Stimulated activated CD8-positive, alpha-beta memory T cell treated with anti-CD3 and anti-CD28 coated beads, Interleukin-12 subunit alpha, Interleukin-12 subunit beta, amount 100 ng/mL, for 1 hour (primary cell): ENCODE data around the gene TSEN34.
"Not testable (repeated sequence)": the region's sequence is repeated elsewhere in the genome, so short reads cannot be mapped to it uniquely, and the experiment has no call there.

Experiments used
- DNase-seq: peaks from one replicate; pipeline ENCODE4 v3.0.0-alpha.2; 2020; ENCODE audit warnings: low read depth

TSEN34 gene

DNA sequence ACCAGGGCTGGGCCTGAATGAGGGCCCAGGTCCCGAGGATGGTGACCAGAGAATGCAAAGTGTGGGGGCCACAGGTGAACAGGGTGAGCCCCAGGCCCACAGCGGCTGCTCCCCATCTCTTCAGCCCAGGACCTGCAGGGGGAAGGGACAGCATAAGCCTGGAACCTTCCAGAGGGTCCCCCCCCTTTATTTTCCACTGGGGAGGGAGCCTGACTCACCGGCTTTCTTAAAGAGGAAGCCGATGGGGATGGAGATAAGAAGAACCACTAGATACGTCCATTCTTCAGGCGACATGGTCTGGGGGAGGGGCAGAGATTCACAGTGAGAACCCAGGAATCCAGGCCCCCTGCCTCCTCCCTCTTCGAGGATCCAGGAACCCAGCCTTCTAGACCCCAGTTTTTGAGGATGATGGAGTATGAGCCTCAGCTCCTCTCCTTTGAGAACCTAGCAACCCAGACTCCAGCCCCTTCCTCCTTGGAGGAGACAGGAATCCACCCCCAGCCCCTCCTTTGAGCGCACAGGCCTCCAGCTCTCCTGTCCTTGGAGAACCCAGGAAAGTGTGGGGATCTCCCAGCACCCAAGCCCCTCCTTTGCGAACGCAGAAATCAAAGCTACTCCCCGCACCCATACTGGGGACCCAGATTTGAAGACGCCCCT lies 2.8 kb upstream of the TSEN34 start:
- peak; percentile 57 for DNase-seq

DNA sequence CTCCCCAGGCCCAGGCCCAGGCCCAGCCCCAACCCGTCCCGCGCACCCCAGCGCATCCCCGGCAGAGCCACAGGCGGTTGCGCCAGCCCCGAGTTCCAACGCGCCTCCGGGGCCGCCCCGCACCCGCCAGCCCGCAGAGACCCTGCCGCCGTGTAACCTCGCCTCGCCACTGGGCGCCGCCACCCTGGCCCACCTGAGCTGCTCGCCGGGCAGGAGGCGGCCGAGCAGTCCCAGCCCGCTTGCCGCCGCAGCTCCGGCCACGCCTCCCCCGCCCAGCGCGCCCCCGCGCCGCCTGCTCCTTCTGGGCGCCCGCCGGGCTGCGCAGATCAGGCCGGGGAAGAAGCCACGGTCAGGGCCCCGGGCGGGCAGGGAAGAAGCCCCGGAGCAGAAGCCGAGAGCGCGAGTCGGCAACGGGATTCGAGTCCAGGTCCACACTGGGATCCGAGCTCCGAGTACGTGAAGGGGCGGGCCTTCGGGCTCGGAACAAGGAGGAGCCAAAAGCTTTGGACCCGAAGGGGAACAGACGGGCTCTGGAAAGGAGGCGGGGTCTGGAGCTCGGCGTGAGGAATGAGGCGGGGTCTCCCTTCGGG lies 1.9 kb upstream of the TSEN34 start, which contains the start of gene MBOAT7:
TSS of gene MBOAT7 (minus strand) at position 436 of the 590 bp plus-strand sequence. CDS start 1,072 bp downstream, outside the sequence.
- DNase-seq: peak; percentile 29

DNA sequence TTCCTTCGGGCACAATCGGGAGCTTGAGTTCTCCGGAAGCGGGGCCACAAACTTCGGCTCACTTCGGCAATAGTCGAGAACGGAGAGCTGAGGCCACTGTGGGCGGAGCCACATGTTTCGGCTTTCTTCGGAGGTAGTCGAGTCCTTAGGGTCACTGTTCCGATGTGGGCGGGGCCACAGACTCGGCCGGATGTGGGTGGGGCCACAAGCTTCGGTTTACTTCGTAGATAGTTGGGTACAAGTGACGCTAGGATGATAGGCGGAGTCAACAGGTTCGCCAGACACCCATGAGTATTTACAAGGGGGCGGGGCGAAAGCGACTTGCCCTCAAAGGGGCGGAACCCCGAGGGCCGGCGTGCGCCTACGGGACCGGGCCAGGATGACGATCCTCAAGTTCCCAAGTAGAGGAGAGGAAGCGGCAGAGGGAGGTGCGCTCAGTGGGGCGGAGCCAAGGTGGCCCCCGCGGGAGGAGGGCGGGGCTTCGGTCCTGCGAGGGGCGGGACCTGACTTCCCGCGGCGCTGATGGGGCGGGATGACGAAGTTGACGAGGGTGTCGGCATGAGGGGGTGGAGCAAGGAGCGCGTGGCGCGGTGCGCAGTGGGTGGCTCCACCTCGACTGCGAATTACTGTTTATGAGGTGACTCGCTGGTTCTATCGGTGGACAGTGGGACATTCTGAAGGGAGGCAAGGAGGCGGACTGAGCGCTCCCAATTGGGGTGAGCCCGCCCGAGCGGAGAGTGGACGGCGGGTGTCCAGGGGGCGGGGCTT lies 1.2 kb upstream of the TSEN34 start:
- peak; percentile 100 for DNase-seq

DNA sequence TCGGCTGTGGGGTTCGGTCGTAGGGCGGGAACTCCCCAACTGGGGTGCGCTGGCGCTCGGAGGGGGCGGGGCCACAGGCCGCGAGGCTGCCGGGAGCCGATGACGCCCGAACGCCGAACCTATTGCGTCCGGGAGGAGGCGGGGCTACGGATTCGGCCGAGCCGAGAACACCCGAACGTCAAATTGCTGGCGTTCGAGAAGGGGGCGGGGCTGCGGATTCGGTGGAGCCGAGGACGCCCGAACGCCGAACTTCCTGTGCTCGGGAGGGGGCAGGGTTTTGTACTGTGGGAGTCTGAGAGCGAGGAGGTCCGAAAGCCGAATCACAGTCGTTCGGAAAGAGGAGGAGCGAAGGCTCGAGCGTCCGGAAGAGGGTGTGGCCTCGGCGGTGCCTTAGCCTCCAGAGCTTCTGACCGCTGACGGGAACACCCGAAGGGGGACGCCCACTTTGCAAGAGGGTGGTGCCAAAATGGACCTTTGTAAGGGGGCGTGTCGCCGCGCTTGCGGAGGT lies 551 bp upstream of the TSEN34 start:
- peak; percentile 100 for DNase-seq

DNA sequence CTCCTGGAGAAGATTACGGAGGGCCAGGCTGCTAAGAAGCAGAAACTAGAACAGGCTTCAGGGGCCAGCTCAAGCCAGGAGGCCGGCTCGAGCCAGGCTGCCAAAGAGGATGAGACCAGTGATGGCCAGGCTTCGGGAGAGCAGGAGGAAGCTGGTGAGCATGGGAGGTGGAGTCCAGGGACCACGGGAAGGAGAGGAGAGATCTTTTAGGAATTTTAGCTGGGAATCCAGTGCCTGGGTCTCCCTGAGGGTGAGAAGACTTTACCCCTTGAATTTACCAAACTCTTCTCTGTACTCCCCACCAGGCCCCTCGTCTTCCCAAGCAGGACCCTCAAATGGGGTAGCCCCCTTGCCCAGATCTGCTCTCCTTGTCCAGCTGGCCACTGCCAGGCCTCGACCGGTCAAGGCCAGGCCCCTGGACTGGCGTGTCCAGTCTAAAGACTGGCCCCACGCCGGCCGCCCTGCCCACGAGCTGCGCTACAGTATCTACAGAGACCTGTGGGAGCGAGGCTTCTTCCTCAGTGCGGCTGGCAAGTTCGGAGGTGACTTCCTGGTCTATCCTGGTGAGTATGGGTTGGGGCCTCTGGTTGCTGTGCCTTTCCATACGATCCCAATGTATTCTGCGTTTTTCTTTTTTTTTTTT lies 824 bp downstream of the TSEN34 start:
- DNase-seq: no peak

DNA sequence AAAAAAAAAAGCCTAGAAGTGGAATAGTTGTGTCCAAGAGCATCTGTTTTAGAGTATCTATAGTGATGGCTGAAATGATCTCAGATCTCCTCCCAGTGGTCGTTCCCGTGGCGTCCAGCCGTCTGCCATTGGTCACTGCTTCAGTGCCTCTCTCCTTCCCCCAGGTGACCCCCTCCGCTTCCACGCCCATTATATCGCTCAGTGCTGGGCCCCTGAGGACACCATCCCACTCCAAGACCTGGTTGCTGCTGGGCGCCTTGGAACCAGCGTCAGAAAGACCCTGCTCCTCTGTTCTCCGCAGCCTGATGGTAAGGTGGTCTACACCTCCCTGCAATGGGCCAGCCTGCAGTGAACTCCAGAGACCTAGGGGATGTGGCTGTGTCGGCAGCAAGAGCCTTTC lies 1.9 kb downstream of the TSEN34 start:
- no peak for DNase-seq

DNA sequence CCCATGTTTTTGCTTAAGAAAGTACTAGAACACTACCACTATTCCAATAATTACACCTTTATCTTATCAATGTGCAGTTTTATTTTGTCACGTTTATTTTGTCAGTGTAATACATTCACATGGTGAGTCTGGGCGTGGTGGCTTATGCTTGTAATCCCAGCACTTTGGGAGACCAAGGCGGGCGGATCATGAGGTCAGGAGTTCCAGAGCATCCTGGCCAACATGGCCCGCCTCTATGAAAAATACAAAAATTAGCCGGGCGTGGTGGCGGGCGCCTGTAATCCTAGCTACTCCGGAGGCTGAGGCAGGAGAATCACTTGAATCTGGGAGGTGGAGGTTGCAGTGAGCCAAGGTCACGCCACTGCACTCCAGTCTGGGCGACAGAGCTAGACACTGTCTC lies 3.4 kb downstream of the TSEN34 start:
- not testable (repeated sequence) for DNase-seq

DNA sequence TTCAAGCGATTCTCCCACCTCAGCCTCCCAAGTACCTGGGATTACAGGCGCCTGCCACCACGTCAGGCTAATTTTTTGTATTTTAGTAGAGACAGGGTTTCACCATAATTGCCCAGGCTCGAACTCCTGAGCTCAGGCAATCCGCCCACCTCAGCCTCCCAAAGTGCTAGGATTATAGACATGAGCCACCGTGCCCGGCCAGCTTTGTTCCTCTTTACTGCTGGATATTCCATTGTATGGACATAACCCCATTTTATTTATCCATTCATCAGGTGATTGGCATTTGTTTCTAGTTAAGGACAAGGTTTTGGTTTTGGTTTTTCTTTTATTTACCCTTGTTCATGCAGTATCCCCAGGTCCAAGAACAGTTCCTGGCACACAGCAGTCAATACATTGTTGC lies 5.4 kb downstream of the TSEN34 start:
- no peak for DNase-seq

DNA sequence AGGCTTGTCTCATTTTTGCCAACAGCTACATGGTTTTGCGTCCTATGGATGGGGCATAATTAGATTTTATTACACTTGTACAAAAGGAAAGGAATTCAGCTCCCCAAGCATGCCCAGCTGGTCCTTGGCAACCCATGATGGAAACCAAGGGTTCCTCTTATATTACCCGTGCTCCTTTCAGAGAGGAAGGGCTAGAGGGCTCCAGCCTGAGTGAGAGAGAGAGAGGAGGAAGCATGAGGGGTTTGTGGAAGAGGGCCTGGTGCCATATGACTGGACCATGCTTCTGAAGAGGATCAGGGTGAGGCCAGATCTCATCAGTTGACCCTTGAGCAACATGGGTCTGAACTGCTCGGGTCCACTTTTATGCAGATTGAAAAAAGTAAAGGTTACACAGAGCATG lies 6.0 kb downstream of the TSEN34 start:
- DNase-seq: no peak

DNA sequence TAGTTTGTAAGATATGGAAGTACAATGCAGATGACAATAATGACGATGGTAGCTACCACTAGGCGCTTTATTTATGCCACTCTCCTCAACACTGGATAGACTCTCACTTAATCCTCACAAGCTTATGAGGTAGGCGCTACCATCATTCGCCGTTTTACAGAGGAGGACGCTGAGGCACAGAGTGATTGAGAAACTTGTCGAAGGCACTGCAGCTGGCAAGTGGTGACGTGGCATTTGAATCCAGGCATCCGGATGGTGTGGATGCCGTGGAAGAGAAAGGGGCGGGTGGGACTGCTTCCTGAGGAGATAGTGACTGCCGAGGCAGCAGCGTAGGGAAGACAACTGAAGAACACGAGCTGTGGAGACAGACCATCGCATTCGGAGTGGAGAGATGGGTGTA lies 8.3 kb downstream of the TSEN34 start:
- no peak for DNase-seq

DNA sequence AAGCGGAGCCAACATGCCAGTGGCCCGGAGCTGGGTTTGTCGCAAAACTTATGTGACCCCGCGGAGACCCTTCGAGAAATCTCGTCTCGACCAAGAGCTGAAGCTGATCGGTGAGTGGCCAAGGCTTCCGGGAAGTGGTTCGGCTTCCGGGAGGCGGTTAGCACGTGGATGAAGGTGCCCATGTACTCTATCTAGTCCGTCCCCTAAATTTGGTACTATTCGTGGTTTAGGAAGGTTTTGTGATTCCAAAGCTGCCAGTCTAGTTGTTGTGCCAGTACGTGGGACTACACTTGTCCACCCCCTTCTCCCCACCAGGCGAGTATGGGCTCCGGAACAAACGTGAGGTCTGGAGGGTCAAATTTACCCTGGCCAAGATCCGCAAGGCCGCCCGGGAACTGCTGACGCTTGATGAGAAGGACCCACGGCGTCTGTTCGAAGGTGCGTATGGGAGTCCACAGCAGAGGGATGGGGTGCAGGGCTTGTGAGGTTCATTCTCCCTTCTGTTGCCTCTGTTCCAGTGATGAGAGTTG lies 10.1 kb downstream of the TSEN34 start:
- DNase-seq: no peak

DNA sequence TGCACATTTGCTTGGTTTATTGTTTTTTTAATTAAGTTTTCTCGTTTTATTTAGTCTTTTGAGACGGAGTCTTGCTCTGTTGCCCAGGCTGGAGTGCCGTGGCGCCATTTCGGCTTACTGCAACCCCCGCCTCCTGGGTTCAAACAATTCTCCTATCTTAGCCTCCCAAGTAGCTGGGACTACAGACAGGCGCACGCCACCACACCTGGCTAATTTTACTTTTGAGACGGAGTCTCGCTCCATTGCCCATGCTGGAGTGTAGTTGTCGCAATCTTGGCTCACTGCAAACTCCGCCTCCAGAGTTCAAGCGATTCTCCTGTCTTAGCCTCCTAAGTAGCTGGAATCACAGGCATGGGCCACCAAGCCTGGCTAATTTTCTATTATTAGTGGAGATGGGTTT lies 10.9 kb downstream of the TSEN34 start:
- no peak for DNase-seq

DNA sequence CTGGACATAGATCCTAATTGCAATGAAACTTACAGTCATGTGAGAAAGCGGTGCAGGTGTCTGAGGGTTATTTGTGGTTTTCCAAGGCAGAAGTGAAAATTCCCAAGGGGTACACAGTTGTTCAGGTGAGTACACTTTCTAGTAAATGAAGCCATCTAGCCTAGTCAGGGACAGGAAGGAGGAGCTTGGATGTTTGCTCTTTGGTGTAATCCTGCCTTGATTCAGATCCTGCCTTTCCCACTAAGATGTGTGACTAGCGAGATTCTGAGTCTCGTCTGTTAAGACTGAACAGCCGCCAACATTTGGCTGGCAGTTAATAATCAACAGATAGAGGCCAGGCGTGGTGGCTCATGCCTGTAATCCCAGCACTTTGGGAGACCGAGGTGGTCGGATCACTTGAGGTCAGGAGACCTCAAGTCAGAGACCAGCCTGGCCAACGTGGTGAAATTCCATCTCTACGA lies 12.1 kb downstream of the TSEN34 start:
- DNase-seq: no peak

DNA sequence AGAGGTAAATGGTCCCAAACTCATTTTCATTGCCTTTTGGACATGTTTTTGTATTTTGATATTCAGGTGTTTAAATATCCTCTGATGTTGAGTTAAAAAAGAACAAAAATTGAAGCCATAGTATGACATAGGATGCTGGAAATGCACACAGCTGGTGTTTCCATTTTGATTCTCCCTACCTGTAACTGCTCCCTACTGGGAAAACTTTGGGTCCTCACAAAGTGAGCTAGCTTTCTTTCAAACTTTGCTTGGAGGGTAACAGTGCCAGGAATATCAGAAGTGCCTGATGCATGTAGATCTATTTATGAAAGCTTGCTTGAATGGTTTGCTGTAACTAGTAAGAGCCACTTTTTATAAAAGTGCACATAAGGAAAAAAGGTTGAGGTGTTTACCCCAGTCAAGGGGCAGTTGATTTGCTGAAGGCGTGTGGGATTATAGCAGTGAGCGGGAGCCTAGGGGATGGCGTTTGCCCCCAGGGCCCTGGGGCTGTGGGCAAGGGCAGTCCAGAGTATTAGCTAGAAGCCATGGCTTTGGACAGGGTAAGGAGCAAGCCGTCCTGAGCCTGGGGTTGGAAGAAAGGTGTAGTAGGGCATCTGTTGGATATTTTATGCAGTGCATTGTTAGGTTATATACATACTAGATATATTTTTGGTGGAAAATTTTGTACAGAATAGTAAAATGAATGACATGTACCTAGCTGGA lies 13.8 kb downstream of the TSEN34 start:
- no peak for DNase-seq

DNA sequence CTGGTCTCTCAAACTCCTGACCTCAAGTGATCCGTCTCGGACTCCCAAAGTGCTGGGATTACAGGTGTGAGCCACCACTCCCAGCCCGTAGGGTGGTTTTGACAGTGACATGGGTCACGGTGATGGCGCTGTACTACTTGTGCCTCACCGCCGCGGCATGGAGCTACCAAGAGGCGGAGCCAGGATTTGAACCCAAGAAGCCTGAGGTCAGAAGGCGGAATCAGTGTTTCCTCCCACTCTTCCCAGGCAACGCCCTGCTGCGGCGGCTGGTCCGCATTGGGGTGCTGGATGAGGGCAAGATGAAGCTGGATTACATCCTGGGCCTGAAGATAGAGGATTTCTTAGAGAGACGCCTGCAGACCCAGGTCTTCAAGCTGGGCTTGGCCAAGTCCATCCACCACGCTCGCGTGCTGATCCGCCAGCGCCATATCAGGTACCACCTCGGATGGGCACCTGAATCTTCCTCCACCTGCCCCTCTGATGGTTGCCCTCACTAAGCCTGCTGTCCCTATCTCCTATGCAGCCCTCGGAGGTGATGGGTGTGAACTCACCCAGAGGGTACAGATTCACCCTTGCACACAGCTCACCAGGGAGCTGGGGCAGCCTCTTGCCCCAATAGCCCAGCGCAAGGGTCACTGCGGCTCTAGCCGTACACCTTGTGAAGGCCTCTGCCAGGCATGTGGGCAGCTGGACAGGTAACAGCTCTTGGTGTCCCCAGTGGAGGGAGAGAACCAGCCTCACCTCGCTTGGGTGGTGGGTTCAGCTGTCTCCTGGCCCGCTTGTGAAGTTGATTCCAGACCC lies 15.1 kb downstream of the TSEN34 start:
- no peak for DNase-seq

DNA sequence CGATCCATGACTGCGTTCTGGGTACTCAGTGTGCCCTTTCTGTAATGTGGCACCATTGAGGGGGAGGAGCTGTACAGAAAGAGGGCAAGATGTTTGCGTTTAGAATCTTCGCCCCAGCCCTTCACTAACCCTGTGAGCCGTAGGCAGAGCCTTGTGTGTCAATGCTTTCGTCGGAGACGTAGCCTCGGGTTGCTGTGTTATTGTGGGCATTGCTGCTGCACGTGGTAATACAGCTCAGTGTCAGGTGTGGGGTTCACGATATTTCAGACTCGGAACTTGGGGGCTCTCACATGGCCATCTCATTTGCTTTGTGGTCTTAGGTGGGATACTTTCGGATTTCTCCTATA lies 15.7 kb downstream of the TSEN34 start:
- no peak for DNase-seq

DNA sequence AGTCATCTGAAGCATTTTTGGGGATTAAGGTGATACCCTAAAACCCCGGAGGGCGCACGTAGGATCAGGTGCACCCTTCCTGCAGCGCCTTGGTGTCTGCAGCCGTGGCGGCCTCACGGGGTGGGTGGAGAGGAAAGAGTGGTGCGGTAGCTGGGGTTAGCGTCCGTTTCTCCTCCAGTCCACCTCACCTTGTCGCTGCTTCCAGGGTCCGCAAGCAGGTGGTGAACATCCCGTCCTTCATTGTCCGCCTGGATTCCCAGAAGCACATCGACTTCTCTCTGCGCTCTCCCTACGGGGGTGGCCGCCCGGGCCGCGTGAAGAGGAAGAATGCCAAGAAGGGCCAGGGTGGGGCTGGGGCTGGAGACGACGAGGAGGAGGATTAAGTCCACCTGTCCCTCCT lies 16.1 kb downstream of the TSEN34 start:
- DNase-seq: not testable (repeated sequence)

DNA sequence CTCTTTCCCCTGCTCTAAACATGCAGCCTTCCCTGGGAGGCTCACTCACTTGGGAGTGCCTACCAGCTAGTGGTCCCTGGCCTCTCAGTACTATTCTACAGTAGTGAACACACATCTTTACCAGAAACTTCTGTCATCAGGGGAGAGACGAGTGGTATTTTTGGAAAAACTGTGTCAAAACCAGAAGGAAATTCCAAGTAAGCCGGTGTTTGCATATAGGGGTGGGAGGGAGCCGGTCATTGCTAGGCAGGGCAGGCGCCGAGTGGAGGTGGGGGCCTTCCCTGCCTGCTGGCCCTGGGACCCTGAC lies 16.5 kb downstream of the TSEN34 start:
- no peak for DNase-seq

DNA sequence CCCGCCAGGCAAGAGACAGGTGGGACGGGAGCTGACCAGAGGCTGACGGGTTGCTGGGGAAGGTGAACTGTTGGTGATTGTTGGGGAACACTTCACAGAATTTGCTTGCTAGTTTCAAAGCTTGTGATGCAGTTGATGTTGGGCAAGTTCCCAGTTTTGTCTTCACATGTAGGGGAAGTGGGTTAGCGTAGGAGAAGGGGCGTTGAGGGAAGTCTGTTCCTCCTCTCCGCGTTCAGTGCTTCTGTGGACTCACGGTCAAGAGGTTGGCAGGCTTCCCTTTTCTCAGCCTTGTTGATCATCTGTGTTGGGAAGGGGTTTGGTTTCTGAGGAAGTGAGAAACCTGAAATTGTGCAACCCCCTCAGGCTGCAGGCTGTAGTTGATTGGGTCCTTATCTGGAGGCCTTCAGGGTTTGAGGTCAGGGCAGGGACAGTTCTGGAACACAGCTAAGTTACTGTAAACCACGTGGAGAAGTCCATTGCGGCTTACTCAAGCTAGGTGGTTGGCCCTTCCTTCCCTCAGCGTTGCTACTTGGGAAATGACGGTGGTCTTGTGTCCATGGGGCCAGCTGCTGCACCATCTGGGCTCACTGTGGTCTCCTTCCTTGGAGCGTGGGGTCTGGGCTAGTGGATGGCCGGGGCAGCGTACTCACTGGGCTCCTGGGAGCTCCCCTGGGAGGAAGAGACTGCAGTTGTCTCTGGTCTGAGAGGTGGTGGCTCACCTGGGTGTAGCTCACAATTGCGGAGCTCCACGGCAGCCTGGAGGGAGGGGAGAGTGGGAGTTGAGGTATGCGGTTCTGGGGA lies 17.1 kb downstream of the TSEN34 start:
- DNase-seq: no peak

DNA sequence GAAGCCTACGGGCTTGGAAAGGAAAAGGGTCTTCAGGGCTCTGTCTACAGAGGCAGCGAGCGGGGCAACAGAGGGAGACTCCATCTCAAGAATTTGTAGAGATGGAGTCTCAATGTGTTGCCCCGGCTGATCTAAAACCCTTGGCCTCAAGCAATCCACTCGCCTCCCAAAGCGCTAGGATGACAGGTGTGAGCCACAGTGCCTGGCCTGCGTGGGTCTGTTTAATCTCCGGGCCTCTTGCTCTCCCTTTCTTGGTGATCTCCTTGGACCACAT lies 17.6 kb downstream of the TSEN34 start:
- no peak for DNase-seq
